GM11168 (cell line): ENCODE data around the gene TSNAX.
"Not testable (repeated sequence)": the region's sequence is repeated elsewhere in the genome, so short reads cannot be mapped to it uniquely, and the experiment has no call there.

ENCODE experiments used
- in situ Hi-C: fragments of 300-500 bp; cut with MboI; formaldehyde crosslinking; loops from one replicate; pipeline ENCODE4 v1.12.0; 2022; ENCODE audit warnings: low sequenced_read_pairs; ENCODE audit not compliant: unreplicated experiment

Gene TSNAX

DNA sequence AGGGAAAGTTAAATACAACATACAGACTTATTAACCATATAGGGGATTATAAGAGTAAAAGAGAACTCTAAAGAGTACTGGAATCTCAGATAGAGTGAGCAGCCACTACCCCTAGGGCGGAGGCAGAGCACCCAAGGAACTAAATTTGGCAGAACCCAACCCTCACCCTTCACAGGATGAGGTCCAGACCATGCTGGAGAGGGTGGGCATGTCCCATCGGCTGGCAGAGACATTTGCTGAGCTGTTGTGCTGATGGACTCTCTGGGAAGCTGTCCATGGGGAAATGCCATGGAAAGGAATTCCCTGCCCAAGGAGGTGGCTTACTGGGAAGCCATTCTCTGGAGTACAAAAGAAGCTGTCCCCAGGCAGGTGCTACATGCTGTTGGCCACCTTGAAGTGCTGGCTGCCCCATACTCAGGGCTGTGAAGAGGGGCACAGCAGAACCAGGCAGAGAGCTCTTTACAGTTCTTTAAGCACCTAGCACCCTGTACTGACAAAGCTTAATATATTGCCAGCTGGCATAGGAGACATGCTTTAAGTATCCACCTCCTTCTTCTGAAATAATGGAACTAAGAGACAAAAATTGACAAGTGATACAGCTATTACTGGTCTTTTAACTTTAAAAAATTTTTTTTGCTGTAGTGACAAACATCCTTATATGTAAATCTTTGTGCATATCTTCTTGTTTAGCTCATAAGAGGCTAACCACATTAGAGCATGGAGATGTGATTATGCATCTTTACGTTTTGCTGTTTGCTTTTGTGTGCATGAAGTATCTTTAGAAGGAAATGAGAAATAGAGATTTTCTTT lies 29.6 kb downstream of the TSNAX start:
- in situ Hi-C loops, result no loop called here

- in situ Hi-C loops, result no loop called here
Measured at GRCh38 chr1:231558708-231559185, 30.3 kb downstream of the TSNAX start.

DNA sequence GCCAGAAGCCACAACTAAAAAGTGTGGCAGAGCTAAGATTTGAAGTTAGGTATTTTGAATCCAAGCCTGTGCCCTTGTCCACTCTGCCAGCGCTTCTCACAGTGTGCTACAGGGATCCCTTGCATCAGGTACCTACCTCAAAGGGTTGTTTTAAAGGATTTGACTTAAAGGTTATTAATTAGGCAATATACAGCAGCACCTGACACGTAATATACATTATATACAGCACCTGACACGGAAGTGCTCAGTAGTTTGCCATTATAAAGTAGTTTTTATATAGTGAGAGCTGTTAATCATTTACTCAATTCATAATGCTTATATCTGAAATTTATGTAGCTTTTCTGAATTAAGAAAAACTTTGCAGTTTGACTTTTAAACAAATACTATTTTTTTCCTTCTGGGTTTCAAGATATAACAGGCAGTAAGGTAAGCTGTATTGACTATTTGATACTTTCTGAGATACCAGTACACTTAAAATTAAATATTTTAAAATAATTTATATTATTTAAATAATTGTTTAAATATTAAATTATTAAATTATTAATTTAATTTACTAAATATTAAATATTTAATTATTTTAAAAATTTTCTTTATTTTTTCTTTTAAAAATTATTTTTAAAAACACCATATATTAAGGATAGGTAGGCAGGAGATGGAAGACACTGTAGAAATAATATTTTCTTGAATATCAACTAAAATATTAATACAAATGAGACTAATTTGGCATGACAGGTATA lies 33.3 kb downstream of the TSNAX start:
- in situ Hi-C loops, result no loop called here

DNA sequence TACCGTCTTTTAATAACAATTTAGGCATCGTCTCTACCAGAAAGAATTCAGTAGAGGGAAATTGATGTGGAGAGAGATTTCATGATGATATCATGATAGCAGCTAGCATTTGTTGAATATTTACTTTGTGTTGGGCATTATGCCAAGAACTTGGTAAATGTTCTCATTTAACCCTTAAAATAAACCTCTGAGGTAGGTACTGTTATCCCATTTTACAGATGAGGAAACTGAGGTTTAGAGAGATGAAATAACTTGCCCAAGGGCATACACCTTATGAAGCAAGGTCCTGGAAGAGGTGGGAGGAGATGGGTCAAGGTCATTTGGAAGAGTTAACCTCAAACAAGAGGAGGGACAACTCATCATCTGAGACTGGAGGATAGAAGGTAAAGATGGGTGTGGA lies 34.8 kb downstream of the TSNAX start:
- in situ Hi-C loops, result no loop called here

DNA sequence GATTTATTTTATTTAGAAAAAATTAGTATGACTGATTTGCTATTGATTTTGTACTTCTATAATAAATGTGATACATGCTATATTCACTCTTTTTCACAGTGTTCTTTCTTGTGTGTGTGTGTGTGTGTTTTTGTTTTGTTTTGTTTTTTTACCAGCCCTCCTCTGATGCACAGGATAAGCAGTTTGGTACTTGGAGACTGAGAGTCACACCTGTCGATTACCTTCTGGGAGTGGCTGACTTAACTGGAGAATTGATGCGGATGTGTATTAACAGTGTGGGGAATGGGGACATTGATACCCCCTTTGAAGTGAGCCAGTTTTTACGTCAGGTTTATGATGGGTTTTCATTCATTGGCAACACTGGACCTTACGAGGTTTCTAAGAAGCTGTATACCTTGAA lies 35.9 kb downstream of the TSNAX start:
- in situ Hi-C loops, result no loop called here

- in situ Hi-C loops, result no loop called here
Measured at GRCh38 chr1:231566496-231566895, 38.0 kb downstream of the TSNAX start.

DNA sequence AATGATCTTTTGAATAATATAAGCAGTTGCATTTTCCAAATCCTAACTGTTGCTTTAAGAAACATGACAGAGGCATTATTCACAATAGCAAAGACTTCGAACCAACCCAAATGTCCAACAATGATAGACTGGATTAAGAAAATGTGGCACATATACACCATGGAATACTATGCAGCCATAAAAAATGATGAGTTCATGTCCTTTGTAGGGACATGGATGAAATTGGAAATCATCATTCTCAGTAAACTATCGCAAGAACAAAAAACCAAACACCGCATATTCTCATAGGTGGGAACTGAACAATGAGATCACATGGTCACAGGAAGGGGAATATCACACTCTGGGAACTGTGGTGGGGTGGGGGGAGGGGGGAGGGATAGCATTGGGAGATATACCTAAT lies 41.8 kb downstream of the TSNAX start:
- in situ Hi-C loops, result not testable (repeated sequence)

DNA sequence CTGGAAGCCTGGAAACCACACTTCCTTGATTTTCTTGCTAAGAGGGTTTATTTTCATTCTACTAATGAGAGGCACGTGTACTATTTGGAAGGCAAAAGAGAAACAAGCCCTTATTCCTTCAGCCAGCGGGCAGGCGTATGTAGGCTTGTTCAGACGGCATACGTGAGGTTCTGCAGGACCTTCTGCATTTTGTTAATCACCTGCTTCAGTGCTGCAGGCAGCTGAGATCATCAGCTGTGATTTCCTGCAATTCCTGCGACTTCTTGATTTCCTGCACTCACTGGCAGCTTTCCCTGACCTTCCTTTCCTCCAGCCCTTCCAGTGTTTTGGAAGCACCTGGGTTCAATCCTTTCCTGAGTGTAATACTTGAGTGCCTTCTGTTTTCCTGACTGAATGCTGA lies 43.4 kb downstream of the TSNAX start:
- in situ Hi-C loops, result no loop called here

- in situ Hi-C loops, result no loop called here
Measured at GRCh38 chr1:231575472-231575871, 47.0 kb downstream of the TSNAX start.

GRCh38 chr1:231576804-231577718 lies 48.6 kb downstream of the TSNAX start:
- in situ Hi-C loops, result no loop called here

GRCh38 chr1:231580874-231581273 lies 52.4 kb downstream of the TSNAX start:
- in situ Hi-C loops, result no loop called here

DNA sequence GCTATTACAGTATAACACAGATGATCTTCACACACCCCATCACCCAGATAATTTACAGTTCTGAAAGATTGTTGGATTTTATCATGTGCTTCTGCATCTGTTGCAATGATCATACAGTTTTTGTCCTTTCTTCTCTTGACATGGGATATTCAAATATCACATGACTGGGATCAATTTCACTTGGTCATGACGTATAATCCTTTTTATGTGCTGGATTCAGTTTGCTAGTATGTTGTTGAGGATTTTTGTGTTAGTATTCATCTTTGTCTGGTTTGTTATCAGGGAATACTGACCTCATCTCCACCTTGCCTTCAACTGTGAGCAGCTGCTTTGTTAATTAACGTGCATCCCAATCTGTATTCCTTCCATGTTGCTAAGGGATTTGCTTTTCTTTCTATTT lies 53.4 kb downstream of the TSNAX start:
- in situ Hi-C loops, result no loop called here

GRCh38 chr1:231583376-231583775 lies 54.9 kb downstream of the TSNAX start:
- in situ Hi-C loops, result no loop called here

GRCh38 chr1:231584117-231584516 lies 55.6 kb downstream of the TSNAX start:
- in situ Hi-C loops, result no loop called here

DNA sequence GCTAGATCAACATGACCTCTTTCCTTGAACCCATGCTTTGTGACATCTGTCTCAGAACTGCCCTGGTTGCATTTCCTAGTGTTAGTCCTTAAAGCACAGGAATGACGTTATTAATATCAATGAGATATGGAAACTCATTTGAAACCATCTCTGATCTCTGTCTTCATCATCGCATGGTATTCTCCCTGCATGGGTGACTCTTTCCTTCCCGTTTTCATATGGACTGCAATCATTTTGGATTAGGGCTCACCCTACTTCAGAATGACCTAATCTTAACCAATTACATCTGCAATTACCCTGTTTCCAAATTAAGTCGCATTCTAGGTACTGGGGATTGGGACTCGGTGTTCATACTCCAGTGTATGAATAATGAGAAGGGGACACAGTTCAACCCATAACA lies 56.5 kb downstream of the TSNAX start:
- in situ Hi-C loops, result loop anchor here (5.0 kb wide), 1 partner anchor 223 kb away; no protein-coding TSS in a partner anchor

DNA sequence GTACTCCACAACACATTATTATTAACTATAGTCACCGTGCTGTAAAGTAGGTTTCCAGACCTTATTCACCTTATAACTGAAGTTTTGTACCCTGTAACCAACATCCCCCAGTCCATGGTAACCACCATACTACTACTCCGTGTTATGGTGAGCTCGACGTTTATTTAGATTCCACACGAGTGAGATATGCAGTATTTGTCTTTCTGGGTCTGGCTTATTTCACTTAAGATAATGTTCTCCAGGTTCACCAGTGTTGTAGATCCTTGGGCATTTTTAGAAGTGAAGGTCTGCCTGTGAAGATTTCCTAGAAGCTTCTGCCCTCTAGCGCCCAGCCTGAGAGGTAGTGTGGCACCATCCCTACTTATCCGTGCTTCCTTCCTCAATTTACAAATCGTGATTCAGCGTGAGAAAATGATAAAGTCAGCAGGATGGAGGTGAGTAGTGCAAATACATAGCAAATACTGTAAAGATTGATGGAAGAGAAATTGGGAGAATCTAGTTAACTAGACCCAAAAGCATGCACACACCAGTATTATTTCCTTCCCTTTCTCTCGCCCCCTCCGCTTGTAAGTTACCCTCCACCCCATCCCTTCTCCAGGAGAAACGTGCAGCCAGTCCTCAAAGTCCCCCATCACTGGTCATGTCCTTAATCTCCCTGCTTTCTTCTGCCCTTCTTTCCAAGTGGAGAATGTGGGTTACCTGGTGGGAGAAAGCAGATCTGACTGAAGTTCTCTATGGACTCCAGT lies 62.2 kb downstream of the TSNAX start:
- in situ Hi-C loops, result no loop called here

GRCh38 chr1:231591466-231591865 lies 63.0 kb downstream of the TSNAX start:
- in situ Hi-C loops, result no loop called here

- in situ Hi-C loops, result no loop called here
Measured at GRCh38 chr1:231592809-231593208, 64.3 kb downstream of the TSNAX start.

GRCh38 chr1:231593264-231593663 lies 64.8 kb downstream of the TSNAX start:
- in situ Hi-C loops, result not testable (repeated sequence)

DNA sequence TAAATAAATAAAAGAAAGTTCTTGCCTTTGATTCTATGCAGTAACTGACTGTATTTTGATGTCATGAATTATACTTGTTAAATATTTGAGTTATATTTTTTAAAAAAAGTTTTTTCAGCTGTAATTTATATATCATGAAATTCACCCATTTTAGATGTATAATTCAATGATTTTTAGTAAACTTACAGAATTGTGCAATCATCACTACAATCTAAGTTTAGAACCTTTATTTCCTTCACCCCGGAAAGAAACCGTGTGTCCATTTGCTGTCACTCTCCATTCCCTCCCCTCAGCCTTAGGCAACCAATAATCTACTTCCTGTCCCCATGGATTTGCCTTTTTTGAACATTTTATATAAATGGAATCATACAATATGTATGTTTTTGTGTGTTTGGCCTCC lies 65.7 kb downstream of the TSNAX start:
- in situ Hi-C loops, result no loop called here
